Testis (tissue), 3 donors: ENCODE measurements around the gene BDKRB2. TPM values are rescaled to one million over a fixed set of nuclear protein-coding genes. Genes with fewer than 3 reads are reported as not detected.

Experiments
- DNase-seq: peaks from one replicate; pipeline ENCODE4 v3.0.0-alpha.2; 2019
- H3K27ac ChIP-seq, 2 donors: fragments of 200-600 bp; sonication (generic); one replicate each; pipeline ENCODE4 v1.5.1; 2019
- H3K27me3 ChIP-seq: fragments of 200-600 bp; sonication (generic); one replicate; pipeline ENCODE4 v1.5.1; 2019
- H3K36me3 ChIP-seq: fragments of 200-600 bp; sonication (generic); one replicate; pipeline ENCODE4 v1.5.1; 2017; ENCODE audit warnings: low read depth; ENCODE audit errors: missing control alignments
- H3K4me1 ChIP-seq: fragments of 200-600 bp; sonication (generic); one replicate; pipeline ENCODE4 v1.5.1; 2019
- H3K4me3 ChIP-seq, 2 donors: fragments of 200-600 bp; sonication (generic); one replicate each; pipeline ENCODE4 v1.5.1; 2017 to 2019
- H3K9me3 ChIP-seq: fragments of 200-600 bp; sonication (generic); one replicate; pipeline ENCODE4 v1.5.1; 2017
- POLR2A ChIP-seq: fragments of 450-650 bp; IDR thresholded peaks from one replicate; pipeline ENCODE4 v1.6.1; 2017; ENCODE audit warnings: antibody characterized with exemption, mild to moderate bottlenecking, moderate library complexity
- whole genome bisulfite sequencing, 2 donors: methylation state at CpG; one replicate each; pipeline ENCODE4 v1.1.5; 2018; 5-methylcytosine and 5-hydroxymethylcytosine counted together
- intact Hi-C: fragments of 100-400 bp; cut with DNase I; formaldehyde crosslinking; loops from one replicate; pipeline ENCODE4 v1.15.1; 2023; ENCODE audit warnings: low total_unique reads
- polyA plus RNA-seq: library from polyadenylated mRNA; stranded (reverse); fragments of 350-450 nt; fragmentation: Illumina TruSeq; extraction: RNeasy Lipid Tissue Mini Kit (QIAGEN cat#74804); gene quantifications from one replicate; pipeline ENCODE4 v1.2.3, GENCODE V29; 2014; ENCODE audit warnings: low read depth, low replicate concordance; ENCODE audit not compliant: insufficient read depth
- total RNA-seq, 2 donors: library from RNA; depleted of rRNA; stranded (reverse); fragments of >200 nt; gene quantifications; one replicate each; pipeline ENCODE4 v1.2.3, GENCODE V29; 2016
- TF ChIP-seq, protein P1 (sequence below), 3 experiments: fragments of 450-650 bp in 2 of 3; fragments of 200-600 bp in 1 of 3; sonication (generic) in 1 of 3; IDR thresholded peaks; one replicate each; pipeline ENCODE4 v1.5.1; 2016 to 2019; ENCODE audit warnings: antibody characterized with exemption in 3 of 3, mild to moderate bottlenecking in 2 of 3, moderate library complexity in 1 of 3

The BDKRB2 gene
- total and polyA plus RNA-seq, 3 donors from 2014 or later = 0.63 to 2.9 (median 0.87) TPM

GRCh38 chr14:96197969-96198368 lies 6.7 kb upstream of the BDKRB2 start:
- no peak for DNase-seq
- H3K27ac ChIP-seq = no peak overlapping the region
- no peaks in the 10 kb centered on the region for H3K4me1 ChIP-seq
- no peaks in the 10 kb centered on the region for H3K9me3 ChIP-seq
- WGBS, 2 donors = 68 to 73% methylated on average over 7 to 11 of the region's 11 CpGs
- H3K4me3 ChIP-seq = no peak overlapping the region
- TF ChIP-seq, protein P1, sequence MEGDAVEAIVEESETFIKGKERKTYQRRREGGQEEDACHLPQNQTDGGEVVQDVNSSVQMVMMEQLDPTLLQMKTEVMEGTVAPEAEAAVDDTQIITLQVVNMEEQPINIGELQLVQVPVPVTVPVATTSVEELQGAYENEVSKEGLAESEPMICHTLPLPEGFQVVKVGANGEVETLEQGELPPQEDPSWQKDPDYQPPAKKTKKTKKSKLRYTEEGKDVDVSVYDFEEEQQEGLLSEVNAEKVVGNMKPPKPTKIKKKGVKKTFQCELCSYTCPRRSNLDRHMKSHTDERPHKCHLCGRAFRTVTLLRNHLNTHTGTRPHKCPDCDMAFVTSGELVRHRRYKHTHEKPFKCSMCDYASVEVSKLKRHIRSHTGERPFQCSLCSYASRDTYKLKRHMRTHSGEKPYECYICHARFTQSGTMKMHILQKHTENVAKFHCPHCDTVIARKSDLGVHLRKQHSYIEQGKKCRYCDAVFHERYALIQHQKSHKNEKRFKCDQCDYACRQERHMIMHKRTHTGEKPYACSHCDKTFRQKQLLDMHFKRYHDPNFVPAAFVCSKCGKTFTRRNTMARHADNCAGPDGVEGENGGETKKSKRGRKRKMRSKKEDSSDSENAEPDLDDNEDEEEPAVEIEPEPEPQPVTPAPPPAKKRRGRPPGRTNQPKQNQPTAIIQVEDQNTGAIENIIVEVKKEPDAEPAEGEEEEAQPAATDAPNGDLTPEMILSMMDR (IDR thresholded peaks at IDR 0.05) = no peak
- no peak for TF ChIP-seq POLR2A
- no peaks in the 10 kb centered on the region for H3K27me3 ChIP-seq
- intact Hi-C loops = no loop called here
- no peaks in the 10 kb centered on the region for H3K36me3 ChIP-seq

DNA sequence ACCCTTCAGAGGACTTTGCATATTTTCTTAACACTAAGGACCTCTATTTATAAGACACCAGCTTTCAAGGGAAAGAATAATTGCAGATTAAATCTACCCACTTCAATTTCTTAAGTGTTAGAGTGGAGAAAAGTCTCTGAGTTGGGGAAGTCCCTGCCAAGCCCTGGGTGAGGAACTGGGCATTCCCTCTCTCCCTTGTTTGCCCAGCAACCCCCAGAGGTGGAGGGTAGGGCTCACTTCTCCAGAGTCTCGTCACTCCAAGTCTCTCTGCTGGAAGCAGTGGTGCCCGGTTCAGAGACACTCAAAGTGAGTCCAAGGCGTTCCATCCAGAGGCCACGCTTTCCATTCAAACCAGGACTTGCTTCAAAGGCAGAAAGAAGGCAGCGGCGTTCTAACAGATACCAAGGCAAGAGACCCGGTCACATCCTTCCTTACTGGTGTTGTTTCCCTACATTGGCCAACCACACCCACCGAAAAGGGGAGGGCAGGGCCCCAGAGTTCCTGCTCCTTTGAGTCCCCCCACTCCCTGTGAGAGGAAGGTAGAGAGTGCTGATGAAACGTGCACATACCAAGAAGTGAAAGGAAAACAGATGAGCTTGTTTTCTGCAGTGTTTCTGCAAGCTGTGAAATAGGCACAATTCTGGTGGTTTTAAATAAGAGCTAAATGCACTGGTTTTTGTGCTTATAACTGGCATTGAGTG lies 6.1 kb upstream of the BDKRB2 start:
- no peaks in the 10 kb centered on the region for H3K27me3 ChIP-seq
- DNase-seq = no peak
- H3K4me3 ChIP-seq = no peak overlapping the region
- TF ChIP-seq, protein P1 (IDR thresholded peaks at IDR 0.05) = no peak
- no peak for TF ChIP-seq POLR2A
- no peaks in the 10 kb centered on the region for H3K36me3 ChIP-seq
- H3K27ac ChIP-seq = no peak overlapping the region
- no peaks in the 10 kb centered on the region for H3K9me3 ChIP-seq
- intact Hi-C loops = no loop called here
- WGBS, 2 donors = 55 to 61% methylated on average over 9 of the region's 9 CpGs
- H3K4me1 ChIP-seq = no peaks in the 10 kb centered on the region

- Histone ChIP-seq H3K9me3 (no peaks in the 10 kb centered on the region), H3K4me1 (peaks cover 7% of the 10 kb centered on the region), H3K27ac (no peak overlapping the region), H3K36me3 (no peaks in the 10 kb centered on the region), H3K27me3 (no peaks in the 10 kb centered on the region), H3K4me3 (no peak overlapping the region)
- intact Hi-C loops = no loop called here
- TF ChIP-seq POLR2A = no peak
- TF ChIP-seq, protein P1 (IDR thresholded peaks at IDR 0.05) = no peak
- no peak for DNase-seq
- 95 to 96% methylated on average over 7 to 8 of the region's 8 CpGs for WGBS, 2 donors
These were observed 3.5 kb upstream of the BDKRB2 start for GRCh38 chr14:96201157-96201556.

DNA sequence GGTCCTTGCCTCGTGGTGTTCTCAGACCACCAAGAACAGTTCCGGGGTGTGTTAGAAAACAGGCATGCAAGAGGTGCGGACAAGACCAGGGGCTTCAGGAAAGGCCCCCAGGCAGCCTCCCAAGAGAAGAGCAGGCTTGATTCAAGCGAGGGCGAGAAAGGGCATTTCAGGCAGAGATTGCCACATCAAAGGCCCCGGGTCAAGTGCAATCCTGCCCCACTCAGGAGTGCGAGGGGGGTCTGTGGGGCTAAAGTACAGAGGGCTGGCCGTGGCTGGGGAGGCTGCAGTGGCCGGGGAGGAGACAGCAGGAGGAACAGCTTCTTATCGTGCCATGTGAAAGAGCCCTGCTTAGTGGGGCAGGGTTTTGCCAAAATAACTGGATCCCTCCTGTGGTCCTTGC lies 2.7 kb upstream of the BDKRB2 start:
- H3K9me3 ChIP-seq = no peaks in the 10 kb centered on the region

More for the DNA sequence above, 2.7 kb upstream of the BDKRB2 start:
- Histone ChIP-seq H3K36me3 (no peaks in the 10 kb centered on the region), H3K4me3 (no peak overlapping the region), H3K27ac (no peak overlapping the region), H3K4me1 (peaks cover 7% of the 10 kb centered on the region), H3K27me3 (no peaks in the 10 kb centered on the region)
- intact Hi-C loops = no loop called here
- no peak for DNase-seq
- 80% methylated on average over 10 of the region's 10 CpGs for WGBS, 2 donors
- TF ChIP-seq POLR2A = no peak
- TF ChIP-seq, protein P1 (IDR thresholded peaks at IDR 0.05) = no peak
